HG02870 (cell line): ENCODE results near the gene OR4K2.
"Not testable (repeated sequence)": the region's sequence is repeated elsewhere in the genome, so short reads cannot be mapped to it uniquely, and the experiment has no call there.

ENCODE experiments used
- ATAC-seq: cut with Tn5 transposase; IDR thresholded peaks from one replicate; pipeline ENCODE4 v1.9.1; 2021; ENCODE audit warnings: mild to moderate bottlenecking, moderate library complexity; ENCODE audit not compliant: unreplicated experiment

Gene OR4K2, protein sequence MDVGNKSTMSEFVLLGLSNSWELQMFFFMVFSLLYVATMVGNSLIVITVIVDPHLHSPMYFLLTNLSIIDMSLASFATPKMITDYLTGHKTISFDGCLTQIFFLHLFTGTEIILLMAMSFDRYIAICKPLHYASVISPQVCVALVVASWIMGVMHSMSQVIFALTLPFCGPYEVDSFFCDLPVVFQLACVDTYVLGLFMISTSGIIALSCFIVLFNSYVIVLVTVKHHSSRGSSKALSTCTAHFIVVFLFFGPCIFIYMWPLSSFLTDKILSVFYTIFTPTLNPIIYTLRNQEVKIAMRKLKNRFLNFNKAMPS

DNA sequence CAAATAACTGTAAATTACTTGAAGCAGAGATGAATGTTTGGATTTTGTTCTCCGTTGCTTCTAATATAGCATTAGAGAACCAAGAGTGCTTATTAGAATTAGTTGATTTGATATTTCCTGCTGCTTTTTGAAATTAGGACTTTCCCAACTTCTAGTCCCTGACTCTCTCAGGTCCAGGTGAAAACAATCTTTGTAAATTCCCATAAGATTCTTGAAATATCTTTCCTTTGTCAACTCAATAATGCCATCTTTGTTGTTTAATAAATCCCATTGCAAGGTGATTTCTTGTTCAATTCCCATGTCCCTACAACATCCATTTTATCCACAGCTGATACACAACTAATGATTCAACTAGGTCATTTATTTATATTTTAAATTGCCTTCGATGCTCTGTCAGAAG is at the start of gene OR4K2:
Gene OR4K2, plus strand, starts transcription at position 301 of the 400 bp plus-strand sequence. CDS start 1,126 bp downstream, outside the sequence.
- ATAC-seq, result no peak

DNA sequence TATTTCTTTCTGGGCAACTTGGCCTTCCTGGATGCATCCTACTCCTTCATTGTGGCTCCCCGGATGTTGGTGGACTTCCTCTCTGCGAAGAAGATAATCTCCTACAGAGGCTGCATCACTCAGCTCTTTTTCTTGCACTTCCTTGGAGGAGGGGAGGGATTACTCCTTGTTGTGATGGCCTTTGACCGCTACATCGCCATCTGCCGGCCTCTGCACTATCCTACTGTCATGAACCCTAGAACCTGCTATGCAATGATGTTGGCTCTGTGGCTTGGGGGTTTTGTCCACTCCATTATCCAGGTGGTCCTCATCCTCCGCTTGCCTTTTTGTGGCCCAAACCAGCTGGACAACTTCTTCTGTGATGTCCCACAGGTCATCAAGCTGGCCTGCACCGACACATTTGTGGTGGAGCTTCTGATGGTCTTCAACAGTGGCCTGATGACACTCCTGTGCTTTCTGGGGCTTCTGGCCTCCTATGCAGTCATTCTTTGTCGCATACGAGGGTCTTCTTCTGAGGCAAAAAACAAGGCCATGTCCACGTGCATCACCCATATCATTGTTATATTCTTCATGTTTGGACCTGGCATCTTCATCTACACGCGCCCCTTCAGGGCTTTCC is 47.2 kb upstream of the OR4K2 start:
- not testable (repeated sequence) for ATAC-seq

DNA sequence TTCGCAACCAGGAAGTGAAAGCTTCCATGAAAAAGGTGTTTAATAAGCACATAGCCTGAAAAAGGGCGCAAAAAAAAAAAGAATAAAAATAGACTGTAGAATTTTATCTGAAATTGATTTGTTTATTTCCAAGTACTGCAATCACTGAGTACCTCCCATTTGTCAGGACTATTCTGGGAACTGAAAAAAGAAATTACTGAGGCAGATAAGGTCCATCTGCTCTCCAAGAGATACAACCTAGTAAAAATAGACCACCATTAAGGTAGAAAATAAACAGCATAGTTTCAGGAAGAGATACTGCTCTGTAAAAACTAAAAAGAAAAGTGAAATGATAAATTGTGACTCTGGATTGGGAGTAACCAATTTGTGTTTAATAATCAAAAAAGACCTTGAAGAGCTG is 46.6 kb upstream of the OR4K2 start:
- ATAC-seq, result no peak

DNA sequence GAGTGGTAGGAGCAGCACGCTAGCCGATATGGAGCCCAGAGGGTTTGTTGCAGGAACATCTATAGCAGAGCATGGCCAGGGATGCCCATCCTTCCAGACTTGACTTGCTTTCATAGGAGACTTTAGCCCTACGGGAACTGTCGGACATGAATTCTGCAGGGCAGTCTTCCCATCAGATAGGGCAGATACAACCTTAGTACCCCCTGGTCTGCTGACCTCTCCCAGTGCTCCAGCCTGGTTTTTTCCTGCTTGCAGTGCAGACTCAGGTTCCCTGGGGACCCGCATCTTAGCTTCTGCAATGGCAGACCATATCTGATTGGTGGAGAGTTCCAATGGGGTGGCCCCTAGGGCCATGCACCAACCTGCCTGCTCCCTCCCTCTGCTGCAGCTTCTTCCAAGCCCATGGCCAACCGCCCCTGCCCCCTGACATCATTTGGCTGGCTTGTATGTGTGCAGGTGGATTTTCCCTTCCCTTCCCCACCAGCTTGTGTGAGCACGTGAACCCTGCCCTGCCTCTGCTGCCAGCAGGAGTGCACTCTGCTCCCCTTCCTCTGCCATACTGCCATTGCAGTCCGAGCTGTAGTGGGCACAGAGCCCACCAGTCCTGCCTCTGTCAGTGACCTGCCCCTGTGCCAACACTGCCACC is 40.6 kb upstream of the OR4K2 start:
- not testable (repeated sequence) for ATAC-seq

DNA sequence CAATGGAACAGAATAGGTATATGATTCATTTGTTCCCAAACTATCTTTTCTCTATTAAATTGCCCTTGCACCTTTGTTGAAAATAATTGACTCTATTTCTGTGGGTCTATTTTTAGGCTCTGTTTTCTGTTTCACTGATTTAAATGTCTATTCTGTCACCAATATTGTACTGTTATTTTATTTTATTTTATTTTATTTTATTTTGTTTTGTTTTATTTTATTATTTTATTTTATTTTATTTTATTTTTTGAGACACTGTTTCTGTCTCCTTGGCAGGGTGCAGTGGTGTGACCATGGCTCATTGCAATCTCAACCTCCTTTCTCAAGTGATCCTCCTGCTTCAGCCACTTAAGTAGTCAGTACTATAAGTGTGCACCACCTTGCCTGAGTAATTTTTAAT is 36.5 kb upstream of the OR4K2 start:
- ATAC-seq, result no peak

DNA sequence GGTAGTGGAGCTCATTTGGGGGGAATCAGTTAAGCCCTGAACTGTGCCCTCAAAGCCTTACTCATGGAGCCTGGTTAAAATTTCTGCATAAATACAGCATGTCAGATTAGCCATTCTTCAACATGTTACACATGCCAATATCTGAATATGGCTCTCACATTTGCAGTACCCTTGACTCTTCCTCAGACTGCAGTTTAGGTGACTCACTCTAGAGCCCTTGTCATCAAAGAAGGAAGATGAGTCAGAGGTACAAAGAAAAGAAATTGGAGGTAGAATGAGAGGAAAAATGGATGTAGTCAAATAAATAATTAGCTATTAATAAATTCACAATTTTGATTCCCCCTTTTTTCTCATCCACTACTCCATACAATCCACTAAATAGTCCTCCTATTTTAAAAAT is 23.6 kb upstream of the OR4K2 start:
- no peak for ATAC-seq

DNA sequence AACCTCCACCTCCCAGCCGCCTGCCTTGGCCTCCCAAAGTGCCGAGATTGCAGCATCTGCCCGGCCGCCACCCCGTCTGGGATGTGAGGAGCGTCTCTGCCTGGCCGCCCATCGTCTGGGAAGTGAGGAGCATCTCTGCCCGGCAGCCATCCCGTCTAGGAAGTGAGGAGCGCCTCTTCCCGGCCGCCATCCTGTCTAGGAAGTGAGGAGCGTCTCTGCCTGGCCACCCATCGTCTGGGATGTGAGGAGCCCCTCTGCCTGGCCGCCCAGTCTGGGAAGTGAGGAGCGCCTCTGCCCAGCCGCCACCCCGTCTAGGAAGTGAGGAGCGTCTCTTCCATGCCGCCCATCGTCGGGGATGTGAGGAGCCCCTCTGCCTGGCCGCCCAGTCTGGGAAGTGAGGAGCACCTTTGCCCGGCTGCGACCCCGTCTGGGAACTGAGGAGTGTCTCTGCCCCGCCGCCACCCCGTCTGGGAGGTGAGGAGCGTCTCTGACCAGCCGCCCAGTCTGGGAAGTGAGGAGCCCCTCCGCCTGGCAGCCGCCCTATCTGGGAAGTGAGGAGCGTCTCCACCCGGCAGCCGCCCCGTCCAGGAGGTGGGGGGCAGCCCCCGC is 8.8 kb upstream of the OR4K2 start:
- ATAC-seq, result not testable (repeated sequence)

DNA sequence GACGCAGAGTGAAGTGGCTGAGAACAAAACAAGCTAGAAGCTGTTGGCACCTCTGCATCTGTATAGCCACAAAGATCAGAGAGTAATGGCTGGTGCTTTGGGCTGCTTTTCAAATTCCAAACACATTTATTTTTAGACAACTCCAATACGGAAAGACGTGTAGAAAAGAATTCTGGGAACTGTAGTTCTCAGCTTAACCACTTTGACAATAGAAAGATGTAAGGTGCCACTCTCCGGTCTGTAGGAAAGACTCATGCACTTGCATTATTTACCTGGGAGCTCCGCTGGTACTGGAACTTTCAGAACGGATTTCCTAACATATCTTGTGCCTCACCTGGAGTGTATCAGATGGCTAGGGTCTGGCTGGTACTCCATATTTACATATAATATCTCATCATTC is 1.8 kb upstream of the OR4K2 start:
- no peak for ATAC-seq

DNA sequence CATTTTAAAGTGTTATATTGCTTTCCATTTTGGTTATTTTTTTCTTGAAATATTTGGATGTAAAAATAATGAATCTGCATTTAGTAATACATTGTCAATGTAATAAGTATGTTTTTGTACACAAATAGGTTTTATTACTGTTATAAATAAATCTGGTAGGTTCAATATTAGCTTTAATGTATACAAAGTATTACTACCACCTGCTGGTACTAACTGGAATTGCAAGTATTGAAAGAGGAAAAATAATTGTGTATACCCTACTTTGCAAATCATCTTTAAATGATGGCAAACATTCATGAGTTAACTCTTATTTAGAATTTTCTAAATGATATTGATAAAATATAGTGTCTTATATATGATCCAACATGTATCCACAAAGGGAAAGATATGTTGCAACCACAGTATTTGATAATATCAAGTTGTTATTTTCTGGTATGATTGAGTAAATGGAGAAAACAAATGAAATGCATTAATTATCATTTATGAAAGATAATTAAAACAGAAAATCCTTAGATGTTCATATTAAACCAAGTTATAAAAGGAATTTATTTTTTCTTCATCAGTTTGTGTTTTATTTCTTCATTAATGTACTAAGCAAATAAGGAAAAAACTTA is 3.2 kb downstream of the OR4K2 start:
- ATAC-seq, result no peak

DNA sequence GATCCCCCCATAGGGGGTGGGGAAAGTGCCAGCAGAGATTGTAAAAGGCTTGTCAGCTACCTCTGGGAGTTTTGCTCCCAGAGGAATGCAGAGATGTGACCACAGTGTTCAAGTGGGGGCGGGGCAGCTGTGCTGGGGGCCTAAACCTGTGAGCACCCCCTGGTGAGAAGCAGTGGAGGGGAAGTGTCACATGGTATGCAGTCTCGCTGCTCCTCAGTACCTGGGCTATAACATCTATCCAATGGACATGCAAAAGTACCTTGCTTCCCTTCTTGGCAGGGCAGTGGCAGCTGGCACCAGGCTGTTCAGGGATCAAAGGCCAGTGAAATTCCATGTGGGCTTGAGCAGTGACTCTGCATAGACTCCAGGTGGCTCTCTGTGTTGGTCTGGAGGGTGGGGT is 20.3 kb downstream of the OR4K2 start:
- ATAC-seq, result no peak

DNA sequence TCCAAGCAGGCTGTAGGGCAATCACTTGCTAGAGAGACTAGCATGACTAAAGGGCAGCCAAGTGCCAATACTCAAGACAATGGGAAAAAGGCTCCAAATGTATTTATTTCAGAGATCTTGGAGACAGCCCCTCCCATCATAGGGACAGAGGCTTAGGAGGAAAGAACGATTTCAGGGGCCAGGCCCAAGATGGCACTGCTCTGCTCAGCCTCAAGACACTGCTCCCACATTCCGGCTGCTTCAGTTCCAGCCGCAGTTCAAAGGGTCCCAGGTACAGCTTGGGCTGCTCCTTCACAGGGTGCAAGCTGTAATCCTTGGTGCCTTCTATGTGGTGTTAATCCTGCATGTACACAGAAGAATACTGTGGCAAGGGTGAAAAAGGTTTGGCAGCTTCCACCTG is 26.1 kb downstream of the OR4K2 start:
- no peak for ATAC-seq

DNA sequence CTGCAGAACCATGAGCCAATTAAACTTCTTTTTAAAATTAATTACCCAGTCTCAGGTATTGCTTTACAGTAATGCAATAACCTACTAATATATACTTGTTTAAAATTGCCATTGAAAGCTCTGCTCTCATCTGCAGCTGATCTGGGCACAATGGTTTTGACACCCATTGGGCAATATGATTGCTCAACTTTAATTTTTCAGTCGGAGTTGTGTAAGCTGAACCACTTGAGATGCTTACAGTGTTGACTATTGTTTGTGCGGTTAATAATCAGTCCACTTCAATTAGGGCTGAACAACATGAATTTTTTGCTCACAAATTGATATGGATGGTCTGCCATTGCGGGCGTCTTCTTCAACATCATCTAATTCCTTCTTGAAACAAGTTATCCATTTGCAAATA is 27.5 kb downstream of the OR4K2 start:
- ATAC-seq, result no peak

DNA sequence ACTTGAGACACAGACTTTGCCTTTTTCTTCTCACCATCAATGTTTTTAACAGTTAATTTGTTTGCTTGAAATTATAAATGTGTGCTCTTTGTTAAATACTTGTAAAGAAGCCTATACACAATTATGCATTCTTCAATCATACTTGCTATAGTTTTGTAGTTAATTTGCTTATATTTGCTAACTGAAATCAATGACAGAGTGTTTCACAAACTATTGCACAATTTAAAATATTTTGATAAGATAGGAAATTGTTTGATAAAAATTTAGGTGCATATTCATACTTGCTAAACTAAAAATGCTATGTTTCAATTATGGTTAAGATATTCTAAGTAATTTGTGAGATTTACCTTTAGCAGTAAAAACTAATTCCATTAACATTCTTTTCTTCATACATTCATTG is 31.7 kb downstream of the OR4K2 start:
- no peak for ATAC-seq

DNA sequence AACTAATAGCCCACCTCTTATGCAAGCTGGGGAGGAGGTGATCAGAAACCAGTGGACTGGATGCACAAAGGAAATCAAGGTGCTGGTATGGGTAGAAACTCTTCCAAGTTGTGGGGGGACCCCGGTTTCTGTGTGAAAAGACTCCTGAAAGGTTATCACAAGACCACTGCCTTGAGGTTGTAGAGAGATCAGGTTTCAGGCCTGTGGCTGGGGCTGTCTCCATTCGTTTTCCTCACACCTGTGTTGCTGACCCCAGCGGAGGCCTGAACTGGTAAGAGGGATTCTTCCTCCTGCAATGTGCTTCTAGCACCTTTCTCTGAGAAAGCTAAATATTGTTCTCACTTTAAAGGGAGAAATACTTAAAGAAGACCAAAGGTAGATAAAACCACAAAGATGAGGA is 36.2 kb downstream of the OR4K2 start:
- ATAC-seq, result no peak

DNA sequence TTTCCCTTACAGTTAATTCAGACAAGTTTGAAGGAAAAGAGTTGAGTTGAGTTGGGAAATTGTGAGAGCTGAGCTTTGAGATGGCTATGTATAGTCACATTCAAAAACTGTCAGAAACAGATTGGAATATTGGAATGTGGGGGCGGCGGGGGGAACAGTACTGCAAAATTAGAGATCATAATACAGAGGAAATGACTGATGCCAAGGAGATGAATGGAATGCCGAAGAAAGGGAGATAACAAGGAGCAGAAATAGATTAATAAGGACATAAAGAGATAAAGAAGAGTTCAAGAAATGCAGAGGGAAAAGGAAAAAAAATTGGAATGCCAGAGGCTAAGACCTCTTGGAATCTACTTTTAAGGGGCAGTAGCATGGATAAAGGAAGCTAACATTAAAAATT is 42.3 kb downstream of the OR4K2 start:
- ATAC-seq, result no peak

DNA sequence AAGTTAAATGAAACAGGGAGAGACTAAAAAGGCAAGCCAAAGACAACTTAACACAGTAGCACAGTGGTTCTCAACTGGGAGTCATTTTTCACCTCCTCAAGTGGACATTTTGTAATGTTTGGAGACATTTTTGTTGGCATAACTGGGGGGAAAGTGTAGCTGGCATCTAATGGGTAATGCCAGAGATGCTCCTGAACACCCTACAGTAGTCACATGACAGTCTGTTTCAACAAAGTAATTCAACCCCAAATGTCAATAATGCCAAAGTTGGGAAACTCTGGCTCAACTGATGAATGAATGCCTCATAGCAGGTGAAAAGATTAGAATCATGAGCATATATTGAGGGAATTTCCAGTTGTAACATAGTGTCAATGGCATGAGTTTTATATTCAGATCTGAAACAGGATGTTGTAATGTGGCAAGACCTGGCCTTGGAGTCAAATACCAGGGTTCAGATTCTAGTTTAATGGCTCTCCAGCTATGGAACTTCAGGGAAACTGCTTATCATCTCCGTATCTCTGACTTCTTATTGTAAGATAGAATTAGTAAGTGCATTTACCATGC is 43.1 kb downstream of the OR4K2 start:
- ATAC-seq, result no peak

DNA sequence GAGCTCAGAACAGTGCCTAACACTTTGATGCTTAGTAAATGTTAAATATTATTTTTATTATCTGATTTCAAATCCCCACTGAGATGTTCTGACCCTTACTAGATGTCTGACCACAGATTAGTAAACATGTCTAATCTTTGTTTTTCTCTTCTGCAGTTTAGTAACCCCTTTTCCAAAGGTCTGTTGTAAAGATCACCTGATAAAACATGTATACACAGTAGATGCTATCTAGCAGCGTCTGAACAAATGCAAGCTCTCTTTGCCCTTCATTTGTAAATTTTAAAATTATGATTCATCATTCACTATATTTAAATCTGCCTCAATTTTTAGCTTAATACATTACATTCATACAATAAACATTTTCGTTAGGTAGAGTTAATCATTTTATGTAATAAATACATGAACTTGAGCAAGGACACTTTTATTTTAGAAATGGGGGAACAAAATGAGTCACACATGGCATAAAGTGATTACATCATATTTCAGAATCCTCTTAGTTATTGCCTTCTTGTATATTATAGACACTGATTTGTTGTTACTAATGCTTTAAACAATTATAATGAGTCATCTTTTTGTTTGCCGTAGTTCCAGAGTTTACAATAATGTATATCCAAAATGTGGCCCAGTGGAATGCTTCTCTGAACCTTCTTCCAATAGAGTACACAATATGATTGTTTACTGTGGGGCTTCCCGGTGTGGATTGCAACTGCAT is 43.8 kb downstream of the OR4K2 start:
- no peak for ATAC-seq

DNA sequence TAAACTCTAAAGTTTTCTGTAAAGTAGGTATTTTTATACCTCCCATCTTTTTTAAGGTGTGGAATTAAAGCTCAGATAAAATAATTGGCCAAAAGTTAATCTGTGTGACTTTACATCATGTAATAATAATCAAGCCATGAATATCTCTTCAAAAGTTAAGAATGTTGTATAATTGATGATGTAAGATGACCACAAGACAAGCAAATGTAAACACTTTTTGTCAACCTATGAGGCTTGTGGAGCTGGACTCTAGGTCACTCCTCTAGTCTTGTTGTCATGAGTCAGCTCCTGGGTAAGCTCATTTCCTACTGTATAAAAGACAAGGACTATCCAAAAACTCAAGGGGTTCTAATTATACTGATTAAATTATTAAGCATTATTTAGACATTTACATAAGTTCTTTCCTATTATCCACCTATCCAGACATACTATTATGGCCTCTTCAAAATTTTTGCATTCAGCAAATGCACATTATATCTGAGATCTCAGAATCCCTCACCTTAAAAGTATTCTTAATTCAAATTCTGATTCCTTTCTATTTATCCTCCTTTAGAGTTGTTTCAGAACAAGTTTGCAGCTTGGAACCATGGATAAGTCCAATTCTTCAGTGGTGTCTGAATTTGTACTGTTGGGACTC is 45.2 kb downstream of the OR4K2 start, which contains the start of gene OR4K5:
Gene OR4K5, plus strand, starts transcription at position 587 of the 637 bp plus-strand sequence. Its CDS starts 0 bp downstream, at position 587.
- no peak for ATAC-seq

DNA sequence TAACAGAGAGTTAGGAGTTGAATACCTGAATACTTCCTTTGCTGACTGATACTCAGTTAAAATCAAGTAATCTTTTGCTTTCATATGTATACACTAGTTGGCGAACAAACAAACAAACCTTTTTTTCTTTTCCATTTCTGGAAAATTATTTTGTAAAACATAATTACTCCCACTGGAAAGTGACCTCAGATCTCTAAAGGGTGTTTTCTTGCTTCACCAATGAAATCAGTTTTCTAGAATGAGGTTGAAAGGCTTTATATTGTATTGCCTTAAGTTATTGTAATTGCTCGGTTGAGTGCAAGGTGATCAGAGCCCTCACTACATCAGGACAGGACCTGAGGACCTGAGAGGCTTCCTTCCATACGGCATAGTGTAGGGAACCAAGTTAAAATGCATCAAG is 55.7 kb downstream of the OR4K2 start, which contains the start of gene OR4K1:
Gene OR4K1, plus strand, starts transcription at position 301 of the 400 bp plus-strand sequence. CDS start 4,750 bp downstream, outside the sequence.
- no peak for ATAC-seq
